Thyroid gland (tissue), 4 donors: ENCODE measurements around the gene ZNF391. TPM values are rescaled to one million over a fixed set of nuclear protein-coding genes. Genes with fewer than 3 reads are reported as not detected.
A peak's percentile ranks its signal among the peaks of the same experiment; 100 is the strongest.
"Not testable (repeated sequence)": the region's sequence is repeated elsewhere in the genome, so short reads cannot be mapped to it uniquely, and the experiment has no call there.

Experiments used
- DNase-seq, 2 donors: peaks; one replicate each; pipeline ENCODE4 v3.0.0-alpha.2; 2019
- H3K27ac ChIP-seq, 3 donors: fragments of 200-600 bp; sonication (generic); 1 replicate in 2 of 3; 2 replicates in 1 of 3; pipeline ENCODE4 v1.5.1; 2016 to 2019; ENCODE audit warnings: mild to moderate bottlenecking in 1 of 3, moderate library complexity in 1 of 3
- H3K27me3 ChIP-seq: fragments of 200-600 bp; sonication (generic); one replicate; pipeline ENCODE4 v1.5.1; 2019
- H3K36me3 ChIP-seq, 2 donors: fragments of 200-600 bp; sonication (generic); one replicate each; pipeline ENCODE4 v1.5.1; 2016 to 2019
- H3K4me1 ChIP-seq, 2 donors: fragments of 200-600 bp; sonication (generic); one replicate each; pipeline ENCODE4 v1.5.1; 2017 to 2019
- H3K4me3 ChIP-seq, 3 donors: fragments of 200-600 bp; sonication (generic); replicated peaks in 1 of 3; 1 replicate in 2 of 3; 2 replicates in 1 of 3; pipeline ENCODE4 v1.5.1; 2016; ENCODE audit warnings: mild to moderate bottlenecking in 1 of 3
- H3K9me3 ChIP-seq: fragments of 200-600 bp; sonication (generic); one replicate; pipeline ENCODE4 v1.5.1; 2017
- CTCF ChIP-seq, 6 experiments: fragments of 200-600 bp in 3 of 6; fragments of 450-650 bp in 3 of 6; sonication (generic) in 3 of 6; IDR thresholded peaks; one replicate each; pipeline ENCODE4 v1.5.1; 2016 to 2019; ENCODE audit warnings: antibody characterized with exemption in 6 of 6, mild to moderate bottlenecking in 2 of 6, inconsistent platforms in 1 of 6, moderate library complexity in 1 of 6
- POLR2A ChIP-seq, 2 donors: fragments of 450-650 bp; IDR thresholded peaks; one replicate each; pipeline ENCODE4 v1.6.1; 2017; ENCODE audit warnings: antibody characterized with exemption in 2 of 2, mild to moderate bottlenecking in 2 of 2, moderate library complexity in 1 of 2
- WGBS, 2 donors: methylation state at CpG; one replicate each; pipeline ENCODE4 v1.1.5; 2017; 5-methylcytosine and 5-hydroxymethylcytosine counted together
- intact Hi-C: fragments of 100-400 bp; cut with DNase I; formaldehyde crosslinking; loops from one replicate; pipeline ENCODE4 v1.15.1; 2023
- total RNA-seq, 4 donors: library from RNA; depleted of rRNA; stranded (reverse); fragments of >200 nt; gene quantifications; one replicate each; pipeline ENCODE4 v1.2.3, GENCODE V29; 2016

Gene ZNF391
- total RNA-seq, 4 donors from 2014 or later, result 5.7 to 11.0 (median 6.8) TPM

GRCh38 chr6:27370391-27370790 is 18.2 kb upstream of the ZNF391 start:
- WGBS, 2 donors, result 92 to 94% methylated on average over 4 of the region's 4 CpGs
- no peaks in the 10 kb centered on the region for H3K36me3 ChIP-seq
- H3K9me3 ChIP-seq, result no peaks in the 10 kb centered on the region
- intact Hi-C loops, result no loop called here
- no peaks in the 10 kb centered on the region for H3K27me3 ChIP-seq
- no peak for TF ChIP-seq CTCF (IDR thresholded peaks at IDR 0.05)
- TF ChIP-seq POLR2A (IDR thresholded peaks at IDR 0.05), result no peak
- H3K27ac ChIP-seq, result no peak overlapping the region
- peaks cover 6 to 8% of the 10 kb centered on the region in 2 donors for H3K4me1 ChIP-seq
- DNase-seq, result no peak
- no peak overlapping the region for H3K4me3 ChIP-seq

- H3K36me3 ChIP-seq, result no peaks in the 10 kb centered on the region
- H3K27me3 ChIP-seq, result no peaks in the 10 kb centered on the region
- TF ChIP-seq CTCF (IDR thresholded peaks at IDR 0.05) (no peak), POLR2A (IDR thresholded peaks at IDR 0.05) (peak in 1 of 2 donors; percentile 81)
- peaks cover 8 to 10% of the 10 kb centered on the region in 2 donors for H3K4me1 ChIP-seq
- H3K27ac ChIP-seq, result peak overlapping the region; percentile 13 to 82 (median 80)
- H3K9me3 ChIP-seq, result no peaks in the 10 kb centered on the region
- WGBS, 2 donors, result 0% methylated on average over 17 to 28 of the region's 31 CpGs
- intact Hi-C loops, result no loop called here
- DNase-seq, result peak; percentile 86 to 88
- peak overlapping the region; percentile 46 to 60 (median 47) for H3K4me3 ChIP-seq
Measured at GRCh38 chr6:27374824-27375612, 13.5 kb upstream of the ZNF391 start.

GRCh38 chr6:27375613-27376079 is 12.9 kb upstream of the ZNF391 start:
- TF ChIP-seq POLR2A (IDR thresholded peaks at IDR 0.05), result no peak
- TF ChIP-seq CTCF (IDR thresholded peaks at IDR 0.05), result no peak
- H3K4me3 ChIP-seq, result peak overlapping the region in 2 of 3 donors; percentile 3 to 60
- H3K9me3 ChIP-seq, result no peaks in the 10 kb centered on the region
- intact Hi-C loops, result no loop called here
- peaks cover 8 to 10% of the 10 kb centered on the region in 2 donors for H3K4me1 ChIP-seq
- no peak for DNase-seq
- no peaks in the 10 kb centered on the region for H3K27me3 ChIP-seq
- WGBS, 2 donors, result 42 to 52% methylated on average over 7 of the region's 7 CpGs
- H3K27ac ChIP-seq, result peak overlapping the region in 1 of 3 donors; percentile 82
- H3K36me3 ChIP-seq, result no peaks in the 10 kb centered on the region

- 63 to 70% methylated on average over 4 of the region's 4 CpGs for WGBS, 2 donors
- H3K27me3 ChIP-seq, H3K9me3 ChIP-seq, H3K27ac ChIP-seq, H3K4me1 ChIP-seq, H3K36me3 ChIP-seq, DNase-seq, intact Hi-C loops, H3K4me3 ChIP-seq: not testable (repeated sequence)
Measured at GRCh38 chr6:27378406-27378805, 10.2 kb upstream of the ZNF391 start.

- intact Hi-C loops, H3K4me1 ChIP-seq, H3K36me3 ChIP-seq, H3K27ac ChIP-seq, H3K9me3 ChIP-seq, DNase-seq, H3K27me3 ChIP-seq, H3K4me3 ChIP-seq: not testable (repeated sequence)
- WGBS, 2 donors, result 98 to 100% methylated on average over 9 of the region's 30 CpGs
Measured at GRCh38 chr6:27381001-27381400, 7.6 kb upstream of the ZNF391 start.

- H3K27ac ChIP-seq, result no peak overlapping the region
- no peak for DNase-seq
- no peak overlapping the region for H3K4me3 ChIP-seq
- intact Hi-C loops, result no loop called here
- no peaks in the 10 kb centered on the region for H3K9me3 ChIP-seq
- 69 to 82% methylated on average over 4 of the region's 4 CpGs for WGBS, 2 donors
- peaks cover 4% of the 10 kb centered on the region in 2 donors for H3K4me1 ChIP-seq
- no peaks in the 10 kb centered on the region for H3K27me3 ChIP-seq
- no peaks in the 10 kb centered on the region for H3K36me3 ChIP-seq
- TF ChIP-seq POLR2A (IDR thresholded peaks at IDR 0.05) (no peak), CTCF (IDR thresholded peaks at IDR 0.05) (no peak)
Measured at GRCh38 chr6:27383011-27383410, 5.5 kb upstream of the ZNF391 start.
